ENCODE results near the gene PBX1.

Gene PBX1

DNA sequence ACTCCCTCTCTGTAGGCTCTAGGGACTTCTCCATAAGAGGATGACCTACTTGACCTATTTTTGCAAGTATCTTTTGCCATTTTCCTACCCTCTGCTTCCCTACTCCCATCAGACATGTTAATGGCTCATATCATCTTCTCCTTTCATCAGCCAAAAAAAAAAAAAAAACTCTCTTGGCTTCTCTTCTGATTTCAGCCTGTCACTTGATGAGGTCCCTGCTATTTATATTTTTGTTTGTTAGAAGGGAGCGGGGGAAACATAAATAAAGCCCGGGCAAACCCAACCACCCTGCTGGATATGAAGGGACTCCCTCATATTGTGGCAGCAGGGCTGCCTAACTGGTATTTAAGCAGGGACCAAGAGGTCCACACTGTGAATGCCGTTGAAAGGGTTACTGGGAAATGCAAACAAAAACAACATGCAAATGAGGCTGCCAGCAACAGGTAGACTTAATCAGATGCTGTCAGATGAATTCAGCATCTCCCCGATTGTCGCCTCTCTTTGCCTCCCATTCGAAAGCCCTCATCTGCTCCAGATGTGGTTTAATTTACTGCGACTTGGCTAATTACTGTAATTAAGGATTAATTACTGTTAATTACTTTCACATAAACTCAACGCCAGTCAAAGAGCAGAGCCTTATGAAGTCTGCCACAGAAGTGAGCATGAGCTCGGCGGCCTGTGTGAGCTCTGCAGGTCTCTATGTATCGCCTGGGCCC lies 172.3 kb downstream of the PBX1 start:
- DNase-seq: no peak

DNA sequence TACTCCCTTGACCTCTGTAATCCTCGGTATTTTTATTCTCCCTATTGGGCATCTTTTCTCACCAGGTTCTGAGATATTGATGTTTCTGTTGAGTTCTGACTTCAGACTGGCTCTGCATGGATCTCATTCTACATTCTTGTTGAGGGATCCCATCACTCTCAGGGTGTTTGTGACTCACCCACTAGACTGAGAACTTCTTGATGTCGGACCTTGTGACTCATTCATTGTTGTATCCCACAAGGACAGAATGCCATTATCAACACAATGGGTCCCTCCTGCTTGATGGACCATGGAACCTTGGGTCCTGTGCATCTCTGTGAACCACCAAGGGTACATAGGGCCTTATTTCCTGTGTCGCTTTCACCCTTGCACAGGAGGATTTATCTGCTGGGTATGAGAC lies 174.1 kb downstream of the PBX1 start:
- DNase-seq: no peak

DNA sequence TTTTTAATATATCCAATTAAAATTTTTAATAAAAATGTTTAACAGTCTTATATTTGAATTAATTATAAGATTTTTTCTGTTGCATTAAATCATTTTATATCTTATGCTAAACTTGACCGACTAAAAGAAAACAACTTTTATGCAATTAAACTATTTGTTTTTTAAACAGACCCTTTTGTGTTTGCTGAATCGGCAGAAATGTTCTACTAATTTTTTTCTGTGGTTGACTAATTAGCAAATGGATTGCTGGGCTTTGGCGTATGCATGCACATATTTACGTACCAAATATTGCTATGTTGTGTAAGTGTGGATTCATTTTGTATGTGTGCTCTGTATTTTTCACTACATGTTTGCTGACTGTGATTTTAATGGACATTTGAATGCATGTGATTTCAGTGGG lies 174.8 kb downstream of the PBX1 start:
- no peak for DNase-seq

DNA sequence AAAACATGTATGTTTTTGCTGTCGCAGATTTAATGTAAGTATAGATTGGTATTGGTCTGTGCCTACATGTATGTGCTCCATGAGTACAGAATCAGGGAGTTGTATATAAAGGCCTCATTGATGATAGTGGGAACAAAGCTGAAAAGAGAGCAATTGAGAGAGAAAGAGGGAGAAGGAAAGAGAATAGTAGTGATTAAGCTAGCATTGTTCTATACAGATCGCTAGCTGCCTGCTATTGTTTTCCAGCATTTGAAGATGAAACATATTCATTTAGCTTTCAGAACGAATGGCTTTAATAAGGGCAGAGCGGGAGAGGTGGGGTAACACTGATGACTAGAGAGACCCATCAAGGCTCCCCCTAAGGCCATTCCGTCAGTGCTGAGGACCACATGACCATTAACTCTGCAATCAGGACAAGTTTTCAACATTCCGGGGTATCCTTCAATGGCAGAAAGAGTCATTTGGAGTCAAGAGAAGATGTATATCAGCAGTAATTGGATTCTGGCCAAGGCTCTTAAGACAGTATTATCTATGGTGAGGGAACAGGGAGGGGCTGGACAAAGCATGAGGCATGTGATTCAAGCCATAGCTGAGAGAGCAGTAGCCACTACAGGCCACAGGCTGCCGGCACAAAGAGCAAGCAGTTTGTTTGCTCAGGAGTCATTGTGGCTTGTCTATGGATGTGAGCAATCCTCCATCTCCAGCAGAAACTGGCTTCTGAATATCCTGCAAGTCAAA lies 176.5 kb downstream of the PBX1 start:
- DNase-seq: no peak

DNA sequence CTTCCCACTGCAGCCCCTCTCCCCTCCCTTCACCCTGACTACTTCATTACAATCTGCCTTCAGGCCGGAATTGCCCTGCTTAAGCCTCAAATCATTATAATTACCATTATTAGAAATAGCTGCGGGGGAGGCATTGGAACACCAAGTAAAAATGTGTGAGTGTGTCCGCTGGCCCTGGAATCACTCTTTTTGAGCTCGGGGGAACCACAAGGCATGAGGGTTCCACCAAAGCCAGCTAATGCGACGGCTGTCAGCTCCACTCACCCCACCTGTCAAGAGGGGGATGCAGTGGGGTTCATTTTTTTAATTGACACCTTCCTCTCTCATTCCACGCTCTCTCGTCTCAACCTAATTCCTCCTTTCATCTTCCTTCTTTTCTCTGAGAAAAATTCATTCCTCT lies 177.2 kb downstream of the PBX1 start:
- no peak for DNase-seq

DNA sequence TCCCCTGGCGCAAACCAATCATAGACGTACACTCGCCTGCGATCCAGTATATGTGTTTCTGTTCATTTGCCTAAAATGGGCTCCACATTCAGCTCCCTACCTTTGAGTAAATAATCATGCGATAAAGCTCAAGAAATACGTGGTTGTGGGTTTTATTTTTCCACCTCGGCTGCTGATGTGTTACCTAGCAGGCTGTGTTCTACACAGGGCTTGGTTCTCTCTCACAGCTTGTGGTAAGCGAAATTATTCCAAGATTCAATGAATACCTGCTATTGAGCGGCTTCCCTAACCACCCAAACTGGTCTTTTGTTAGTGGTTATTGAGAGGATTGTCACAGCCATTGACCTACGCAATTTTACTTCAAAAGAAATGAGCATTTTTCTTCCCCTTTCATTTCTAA lies 180.2 kb downstream of the PBX1 start:
- DNase-seq: no peak

DNA sequence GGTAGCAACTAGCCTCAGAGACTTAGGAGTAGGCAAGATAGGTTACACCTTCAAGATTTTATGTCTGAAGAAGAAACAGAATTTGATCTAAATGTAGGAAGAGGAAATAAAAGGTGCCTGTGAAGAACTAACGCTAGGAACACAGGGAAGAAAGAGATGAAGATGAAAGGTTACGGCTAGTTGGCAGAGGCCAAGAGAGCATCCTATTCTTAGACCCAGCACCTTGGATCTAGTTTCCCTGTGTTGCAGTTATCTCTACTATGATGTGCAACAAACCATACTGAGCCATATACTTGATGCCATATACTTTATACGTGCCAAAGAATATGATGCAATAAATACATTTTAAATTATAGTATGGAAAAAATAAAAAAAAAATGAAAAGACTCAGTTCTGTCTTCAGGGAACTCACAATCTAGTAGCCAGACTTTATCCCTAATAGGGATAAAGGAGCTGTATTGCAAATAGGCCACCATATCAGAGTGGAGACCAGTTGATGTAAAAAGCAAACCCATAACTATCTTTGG lies 181.1 kb downstream of the PBX1 start:
- DNase-seq: no peak

DNA sequence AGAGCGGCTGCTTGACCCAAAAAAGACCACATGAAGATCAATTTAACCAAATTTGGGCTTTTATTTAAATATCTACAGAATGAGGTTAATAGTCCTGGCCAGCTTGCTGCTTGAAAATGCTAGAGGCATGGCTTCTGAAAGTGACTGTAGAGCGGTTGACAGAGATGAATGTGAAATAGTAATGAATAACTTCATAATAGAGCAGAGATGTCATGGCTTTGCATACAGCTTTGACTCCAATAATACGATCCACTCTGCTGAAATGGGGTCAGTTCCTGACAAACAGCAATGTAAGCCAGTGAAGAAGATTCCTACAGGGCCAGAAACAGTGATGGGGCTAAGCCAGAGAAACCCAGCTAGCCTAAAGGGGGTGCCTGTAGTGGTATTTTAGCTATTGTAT lies 183.8 kb downstream of the PBX1 start:
- no peak for DNase-seq

DNA sequence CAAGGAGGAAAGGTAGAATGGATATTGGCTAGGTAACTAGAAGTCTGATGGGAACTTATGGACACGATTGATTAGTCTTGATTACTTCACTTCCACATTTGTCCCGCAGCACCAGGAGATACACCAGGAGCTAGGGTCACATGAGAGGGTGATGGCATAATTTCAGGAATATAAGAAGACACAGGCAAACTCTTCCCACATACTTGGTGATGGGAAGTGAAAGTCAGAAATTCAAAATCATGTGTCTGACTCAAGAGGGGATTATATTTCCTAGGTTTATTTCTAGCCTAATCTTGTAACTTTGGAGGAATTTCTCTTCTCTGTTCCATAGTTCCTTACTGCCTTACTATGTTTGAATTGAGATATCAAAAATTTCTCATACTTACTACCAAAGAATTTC lies 185.0 kb downstream of the PBX1 start:
- DNase-seq: peak; percentile 36 to 69

DNA sequence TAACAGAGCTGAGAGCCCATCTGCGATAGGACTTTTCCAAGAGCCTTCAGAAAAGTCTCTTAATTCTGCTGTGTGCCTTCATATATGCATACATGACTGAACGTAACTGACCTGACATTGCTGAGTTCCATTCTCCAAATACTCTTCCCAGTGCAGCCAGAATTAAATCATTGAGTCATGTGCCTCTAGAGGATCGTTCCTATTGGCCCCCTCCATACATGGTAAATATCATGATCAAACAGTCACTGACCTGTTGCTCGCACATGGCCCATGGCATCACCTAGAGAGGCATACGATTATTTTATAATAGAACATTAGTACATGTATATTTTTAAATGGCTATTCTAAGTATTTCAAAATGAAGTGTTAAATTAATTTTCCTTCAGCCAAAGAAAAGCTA lies 186.8 kb downstream of the PBX1 start:
- DNase-seq: no peak

DNA sequence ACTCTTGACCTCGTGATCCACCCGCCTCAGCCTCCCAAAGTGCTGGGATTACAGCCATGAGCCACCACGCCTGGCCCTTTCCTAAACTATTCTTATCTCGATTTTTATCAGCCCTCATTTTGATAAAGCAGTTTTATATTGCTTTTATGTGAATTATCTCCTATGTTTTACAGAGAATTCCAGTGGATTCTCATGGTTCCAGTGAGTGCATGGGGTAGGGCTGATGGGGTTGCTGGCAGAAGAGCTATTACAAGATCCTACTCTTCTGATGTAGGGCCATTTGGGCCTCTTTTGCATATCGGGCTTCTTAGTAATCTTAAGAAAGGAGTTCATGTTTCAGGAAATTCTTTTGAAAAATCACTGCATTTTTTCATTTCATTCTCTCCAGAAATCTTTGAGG lies 187.6 kb downstream of the PBX1 start:
- DNase-seq: no peak

DNA sequence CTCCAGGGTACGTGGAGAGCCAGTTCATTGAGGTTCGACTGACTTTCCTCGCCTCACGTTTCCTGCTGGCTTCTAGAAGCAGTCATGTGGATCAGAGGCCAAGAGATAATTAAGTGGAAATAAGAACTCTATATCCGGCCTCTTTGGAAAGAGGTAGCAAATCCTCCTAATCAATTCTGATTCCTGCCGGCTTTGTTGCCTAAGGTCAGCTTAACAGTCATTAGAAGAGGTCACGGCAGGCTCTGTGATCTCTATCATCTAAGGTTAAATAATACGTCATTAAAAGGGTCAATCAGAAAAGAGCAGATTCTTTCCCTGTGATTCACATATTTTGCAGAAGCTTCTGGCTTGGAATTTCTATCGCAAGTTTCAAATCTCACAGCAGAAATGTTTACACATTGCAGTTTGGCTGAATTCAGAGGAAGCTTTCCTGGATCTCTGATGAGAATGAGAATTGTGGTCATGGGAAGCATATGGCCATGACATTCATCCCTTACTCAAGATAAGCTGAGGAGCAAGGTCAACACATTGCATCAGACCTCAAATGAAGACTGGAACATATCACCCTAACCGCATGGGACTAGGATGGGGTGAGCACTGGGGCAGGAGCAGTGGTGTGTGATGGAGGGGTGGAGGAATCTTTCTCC lies 189.4 kb downstream of the PBX1 start:
- DNase-seq: no peak

DNA sequence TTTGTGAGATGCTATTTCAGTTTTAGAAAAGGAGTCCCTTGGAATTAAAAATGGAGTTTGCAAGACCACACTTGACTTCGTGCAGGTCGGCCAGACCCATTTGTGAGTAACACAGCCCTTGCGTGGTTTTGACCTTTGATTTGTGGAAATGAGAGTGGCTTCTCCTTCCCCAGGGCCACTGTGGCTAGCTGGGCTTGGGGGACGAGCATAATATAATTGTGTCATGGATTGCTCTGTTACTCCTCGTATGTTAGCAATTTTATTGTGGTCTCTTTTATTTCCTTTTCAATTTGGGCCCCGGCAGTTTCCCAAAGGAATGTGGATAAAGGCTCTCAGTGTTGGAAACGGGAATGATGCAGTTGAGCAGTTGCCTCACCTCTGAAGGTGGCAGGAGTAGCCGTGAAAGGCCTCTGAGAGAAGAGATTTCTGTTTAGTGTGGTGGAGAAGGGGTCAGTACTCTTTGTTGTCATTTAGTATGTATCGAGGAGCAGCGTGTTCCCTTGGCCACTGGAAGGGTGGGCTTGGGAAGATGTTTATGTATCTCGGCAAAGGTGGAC lies 194.6 kb downstream of the PBX1 start:
- no peak for DNase-seq

DNA sequence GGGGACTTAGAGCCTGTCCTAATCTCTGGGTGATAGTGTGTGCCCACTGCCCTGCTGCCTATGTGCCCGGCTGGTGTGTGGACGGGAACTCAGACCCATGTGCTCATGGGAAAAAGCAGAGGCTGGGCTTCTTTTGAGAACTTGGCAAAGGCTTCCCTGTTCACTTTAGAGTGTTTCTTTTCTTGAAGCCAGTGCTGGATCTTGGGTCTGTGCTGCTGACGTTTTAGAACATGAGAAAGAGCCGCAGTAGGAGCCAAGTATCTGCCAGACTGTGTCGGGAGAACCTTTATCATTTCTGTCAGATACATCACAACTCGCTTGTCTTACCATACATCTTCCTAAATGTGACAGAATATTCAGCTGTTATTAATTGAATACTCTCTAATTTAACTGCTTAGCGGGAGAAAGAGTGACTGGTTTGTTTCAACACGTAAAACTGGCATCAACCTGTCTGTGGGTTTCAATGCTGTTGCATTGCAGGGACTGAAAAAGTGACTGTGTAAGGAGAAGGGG lies 195.2 kb downstream of the PBX1 start:
- no peak for DNase-seq

DNA sequence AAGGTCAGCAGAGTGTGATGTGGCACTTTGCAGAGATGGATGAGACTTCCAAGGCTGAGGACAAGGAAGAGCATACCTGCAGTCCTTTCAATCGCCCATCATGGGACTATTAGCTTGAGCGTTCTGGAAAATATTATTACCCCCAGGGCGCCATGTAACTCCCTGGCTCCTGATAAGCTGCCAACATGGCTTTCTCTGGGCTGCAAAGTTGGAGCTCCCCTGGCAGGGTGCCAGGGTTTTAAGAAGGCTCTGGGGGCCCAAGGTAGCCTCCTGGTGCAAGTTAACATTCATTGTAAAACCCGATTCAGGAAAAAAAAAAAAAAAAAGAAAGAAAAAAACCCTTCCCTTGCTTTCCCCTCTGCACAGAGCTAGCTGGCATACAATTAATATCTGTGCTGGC lies 196.7 kb downstream of the PBX1 start:
- no peak for DNase-seq

DNA sequence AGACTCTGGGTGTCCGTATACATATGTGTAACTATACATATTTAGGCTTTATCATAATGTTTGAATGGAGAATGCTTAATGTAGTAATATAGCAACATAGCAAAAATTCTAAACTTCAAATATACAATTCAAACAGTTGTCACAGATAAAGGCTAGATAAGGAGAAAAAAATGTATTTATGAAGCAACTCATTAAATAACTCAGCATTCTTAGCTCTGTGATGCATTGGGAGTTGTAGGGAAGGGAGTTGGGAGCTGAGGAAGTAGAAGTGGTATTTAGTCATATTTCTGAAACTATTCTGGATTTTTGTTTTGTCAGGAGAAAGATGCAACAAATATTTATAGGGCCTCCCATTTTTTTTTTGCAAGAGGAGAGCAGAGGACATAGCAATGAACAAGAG lies 197.8 kb downstream of the PBX1 start:
- no peak for DNase-seq

DNA sequence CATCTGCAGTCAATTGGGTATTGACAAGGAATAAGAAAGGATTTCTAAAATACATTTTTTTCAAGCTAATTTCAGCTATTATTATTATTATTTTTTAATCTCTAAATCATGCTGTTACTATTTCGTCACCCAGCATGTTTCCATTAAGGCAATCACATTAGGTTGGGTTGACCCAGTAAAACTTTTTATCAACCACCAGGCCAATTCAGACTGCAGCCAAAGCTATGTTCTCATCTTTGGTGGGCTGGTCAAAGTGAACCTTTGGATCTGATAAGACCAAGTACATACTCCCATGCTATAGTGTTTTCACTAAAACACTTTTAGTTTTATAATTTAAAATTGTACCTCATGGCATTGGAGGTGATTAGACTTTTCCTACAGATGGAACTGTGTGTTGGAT lies 198.6 kb downstream of the PBX1 start:
- no peak for DNase-seq

DNA sequence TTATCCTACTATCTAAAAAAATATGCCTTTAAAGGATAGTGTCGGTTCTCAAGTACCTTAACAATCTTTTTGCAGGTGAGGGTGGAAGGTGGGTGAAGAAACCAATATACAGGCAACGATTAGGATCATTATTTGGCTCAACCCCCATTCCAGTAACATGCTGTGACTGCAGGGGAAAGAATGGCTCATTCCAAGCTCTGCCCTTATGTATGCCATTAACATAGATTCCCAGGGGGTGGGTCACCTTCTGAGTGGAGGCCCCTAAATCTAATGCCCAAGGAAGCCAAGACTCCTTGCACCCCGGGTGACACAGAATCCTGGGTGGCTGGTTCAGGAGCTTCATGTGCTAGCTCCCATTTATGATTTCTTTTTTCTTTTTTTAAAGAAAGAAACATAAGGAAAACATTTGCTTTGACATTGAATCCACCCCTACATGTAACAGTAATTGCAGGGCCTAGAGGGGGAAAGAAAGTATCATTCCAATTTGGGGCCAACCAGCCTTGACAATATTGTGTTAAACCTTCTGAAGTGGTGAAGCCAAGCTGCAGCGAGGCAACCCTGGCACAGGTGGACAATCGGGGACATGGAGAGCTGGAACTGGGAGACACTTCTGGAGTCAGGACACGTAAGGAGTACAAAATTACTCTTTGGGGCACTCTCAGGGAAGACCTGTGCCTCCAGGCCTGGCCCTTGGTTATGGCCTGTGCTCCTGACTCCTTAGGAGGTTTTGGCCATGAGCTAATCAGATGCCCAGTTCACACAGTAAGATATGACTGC lies 200.3 kb downstream of the PBX1 start:
- DNase-seq: no peak

DNA sequence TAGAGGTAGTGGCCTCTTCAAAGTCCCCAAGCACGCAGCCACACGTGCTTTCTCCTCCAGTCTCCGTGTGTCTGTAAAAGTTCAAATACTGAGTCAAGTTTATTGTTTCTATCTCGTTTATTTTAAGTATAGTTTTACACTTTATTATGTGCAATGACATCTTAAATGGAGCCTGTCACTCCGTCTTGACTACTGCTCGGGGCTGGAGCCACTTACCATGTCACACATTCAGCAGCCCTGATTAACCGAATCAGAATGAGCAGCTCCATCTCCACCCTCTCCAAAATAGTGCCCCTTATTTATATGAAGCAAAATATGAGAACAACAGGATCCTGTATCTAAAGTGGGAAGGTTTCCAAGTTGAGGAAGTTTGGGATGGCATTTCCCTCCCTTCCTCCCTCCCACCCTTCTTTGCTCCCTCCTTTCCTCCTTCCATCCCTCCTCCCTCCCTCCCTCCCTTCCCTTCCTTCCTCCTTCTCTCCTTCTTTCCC lies 201.0 kb downstream of the PBX1 start:
- no peak for DNase-seq

DNA sequence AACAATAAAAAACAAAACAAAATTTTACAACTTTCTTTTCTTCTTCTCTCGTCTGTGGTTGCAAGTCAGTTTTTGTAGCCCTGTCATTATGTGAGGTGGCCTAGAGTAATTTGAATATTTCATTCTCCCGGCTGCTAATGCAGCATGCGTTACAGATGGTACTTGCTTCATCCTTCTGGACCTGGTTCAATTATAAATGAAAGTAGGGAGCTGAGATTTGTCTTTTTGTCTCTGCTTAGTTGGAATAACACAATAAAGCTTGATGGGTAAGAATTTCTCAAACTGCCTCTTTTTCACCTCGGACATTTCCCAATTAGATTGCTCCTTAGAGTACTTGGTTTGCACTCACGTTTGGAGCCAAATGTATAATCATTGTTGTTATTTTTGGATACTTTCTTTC lies 201.6 kb downstream of the PBX1 start:
- DNase-seq: no peak

DNA sequence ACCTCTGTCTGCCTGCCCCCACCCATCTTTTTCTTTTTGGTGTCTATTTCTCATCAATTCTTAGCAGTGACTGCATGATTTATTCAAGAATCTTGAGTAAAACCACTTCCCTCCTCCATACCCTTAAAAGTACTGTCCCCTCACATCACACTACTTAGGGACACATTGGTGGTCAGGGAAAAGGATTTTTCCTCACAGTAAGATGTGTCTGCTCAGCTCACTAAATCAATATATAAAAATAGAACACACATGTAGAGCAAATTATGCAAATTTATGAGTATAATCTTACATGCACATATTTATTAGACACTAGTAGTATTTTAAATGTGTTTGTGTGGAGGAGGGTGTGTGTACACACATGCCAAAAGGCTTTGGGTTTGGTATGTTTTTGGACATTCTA lies 202.0 kb downstream of the PBX1 start:
- DNase-seq: no peak

DNA sequence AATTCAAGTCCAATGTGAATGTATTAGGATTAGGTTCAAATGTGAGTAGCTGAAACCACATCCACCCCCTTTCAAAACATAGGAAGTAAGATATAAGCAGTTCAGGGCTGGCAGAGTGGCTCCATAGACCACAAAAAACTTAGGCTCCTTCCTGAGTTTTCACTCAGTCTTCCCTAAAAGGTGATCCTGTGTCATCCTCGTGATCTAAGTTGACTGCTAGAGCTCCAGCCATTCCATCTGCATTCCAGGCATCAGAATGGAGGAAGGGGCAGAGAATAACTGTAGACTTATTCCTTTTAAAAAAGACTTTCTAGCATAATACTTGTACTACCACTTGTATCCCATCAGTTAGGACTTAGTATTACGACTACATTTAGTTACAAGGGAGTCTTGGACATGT lies 204.1 kb downstream of the PBX1 start:
- no peak for DNase-seq

DNA sequence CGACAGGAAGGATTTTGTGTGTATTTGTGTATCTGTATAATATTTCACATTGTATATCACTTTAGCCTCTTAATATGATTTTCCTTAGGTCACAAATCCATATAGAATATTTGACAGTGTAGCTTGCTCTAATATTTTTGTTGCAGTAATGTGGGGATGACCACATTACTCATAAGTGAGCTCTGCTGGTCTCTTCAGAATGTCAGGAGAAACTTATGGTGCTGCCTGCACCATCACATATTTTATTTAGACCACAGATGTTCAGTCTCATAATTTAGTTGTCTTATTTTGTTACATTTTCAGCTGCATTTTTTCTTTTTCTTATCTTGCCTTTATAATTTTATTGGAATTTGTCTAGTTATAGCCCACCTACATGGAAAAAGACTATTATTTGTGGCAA lies 205.3 kb downstream of the PBX1 start:
- no peak for DNase-seq
